IMR-90 (cell line): ENCODE results near the gene POLR3B. TPM values are rescaled to one million over a fixed set of nuclear protein-coding genes. Genes with fewer than 3 reads are reported as not detected.

Source experiments
- ATAC-seq: fragments of 200-7000 bp; cut with Tn5 transposase; 2 replicates; pipeline ENCODE4 v1.9.1; 2020; ENCODE audit warnings: low read depth, mild to moderate bottlenecking, moderate library complexity
- BruUV-seq: library from RNA; stranded (reverse); fragments of 400-500 nt; replicated peaks from 2 replicates; lab custom pipeline; 2021; lab: Mats Ljungman, UMichigan
- CTCF ChIA-PET: fragments of 300-600 bp; formaldehyde crosslinking; extraction: SDS; loops from one replicate; lab custom pipeline; 2021; ENCODE audit warnings: antibody characterized with exemption; lab: Yijun Ruan, JAX
- POLR2A ChIA-PET: fragments of 300-600 bp; sonication (Branson Sonifier 250); formaldehyde crosslinking; loops from one replicate; lab custom pipeline; 2022; ENCODE audit warnings: antibody characterized with exemption; ENCODE audit not compliant: unreplicated experiment; lab: Charles Lee
- DNase-seq: peaks from one replicate; pipeline ENCODE4 v3.0.0; 2013
- H2AFZ ChIP-seq: replicated peaks from 2 replicates; pipeline ENCODE3; 2013; ENCODE audit warnings: low read length, mild to moderate bottlenecking; ENCODE audit not compliant: poor library complexity
- H2AK5ac ChIP-seq: 2 replicates; pipeline ENCODE4 v1.6.1; 2013; ENCODE audit warnings: low read depth, low read length, inconsistent platforms
- H2AK9ac ChIP-seq: replicated peaks from 2 replicates; pipeline ENCODE3; 2013; ENCODE audit warnings: mild to moderate bottlenecking, low read depth, low read length, moderate library complexity; ENCODE audit not compliant: poor library complexity
- H2BK120ac ChIP-seq: 2 replicates; pipeline ENCODE4 v1.6.1; 2013; ENCODE audit warnings: low read depth, low read length, inconsistent platforms
- H2BK15ac ChIP-seq: 3 replicates; pipeline ENCODE4 v1.6.1; 2013; ENCODE audit warnings: low read depth, low read length, inconsistent platforms
- H2BK20ac ChIP-seq: 2 replicates; pipeline ENCODE4 v1.6.1; 2013; ENCODE audit warnings: low read depth, mild to moderate bottlenecking, inconsistent platforms, low read length, moderate library complexity
- H2BK5ac ChIP-seq: 2 replicates; pipeline ENCODE4 v1.6.1; 2013; ENCODE audit warnings: mild to moderate bottlenecking, low read depth, low read length, inconsistent platforms; ENCODE audit not compliant: poor library complexity, severe bottlenecking
- H3K14ac ChIP-seq: replicated peaks from 2 replicates; pipeline ENCODE4 v1.6.1; 2013; ENCODE audit warnings: low read depth, low read length, inconsistent platforms
- H3K18ac ChIP-seq: 2 replicates; pipeline ENCODE4 v1.6.1; 2013; ENCODE audit warnings: low read depth, low read length, control low read depth
- H3K23ac ChIP-seq: 2 replicates; pipeline ENCODE4 v1.6.1; 2013; ENCODE audit warnings: low read depth, low read length, inconsistent platforms
- H3K27ac ChIP-seq: 2 replicates; pipeline ENCODE4 v1.5.1; 2013; ENCODE audit warnings: mild to moderate bottlenecking, control low read depth, low read length; ENCODE audit not compliant: insufficient read depth
- H3K27me3 ChIP-seq: 2 replicates; pipeline ENCODE4 v1.6.1; 2013; ENCODE audit warnings: low read length; ENCODE audit not compliant: control insufficient read depth, insufficient read depth
- H3K36me3 ChIP-seq: 2 replicates; pipeline ENCODE4 v1.6.1; 2013; ENCODE audit warnings: low read length, mixed read lengths; ENCODE audit not compliant: control insufficient read depth, insufficient read depth
- H3K4ac ChIP-seq: 2 replicates; pipeline ENCODE4 v1.6.1; 2013; ENCODE audit warnings: low read depth, low read length, inconsistent platforms
- H3K4me1 ChIP-seq: 2 replicates; pipeline ENCODE4 v1.6.1; 2013; ENCODE audit warnings: low read length, mixed read lengths; ENCODE audit not compliant: control insufficient read depth, insufficient read depth
- H3K4me2 ChIP-seq: 2 replicates; pipeline ENCODE4 v1.6.1; 2013; ENCODE audit warnings: low read depth, mild to moderate bottlenecking, control low read depth, low read length, moderate library complexity
- H3K4me3 ChIP-seq: 2 replicates; pipeline ENCODE4 v1.5.1; 2013; ENCODE audit warnings: low read depth, mild to moderate bottlenecking, control low read depth, low read length, moderate library complexity; ENCODE audit not compliant: insufficient read depth
- H3K56ac ChIP-seq: 2 replicates; pipeline ENCODE4 v1.6.1; 2013; ENCODE audit warnings: low read length, inconsistent platforms; ENCODE audit not compliant: insufficient read depth; ENCODE audit errors: extremely low read depth
- H3K79me1 ChIP-seq, 2 experiments: 2 replicates each; pipeline ENCODE4 v1.6.1; 2013; ENCODE audit warnings: low read length in 2 of 2, inconsistent platforms in 1 of 2, low read depth in 1 of 2
- H3K9ac ChIP-seq: 2 replicates; pipeline ENCODE4 v1.6.1; 2013; ENCODE audit warnings: low read depth, low read length, control low read depth
- H3K9me1 ChIP-seq: 2 replicates; pipeline ENCODE4 v1.6.1; 2013; ENCODE audit warnings: low read length, inconsistent platforms; ENCODE audit not compliant: insufficient read depth
- H3K9me3 ChIP-seq: 2 replicates; pipeline ENCODE4 v1.6.1; 2013; ENCODE audit warnings: low read length; ENCODE audit not compliant: control insufficient read depth, insufficient read depth
- H4K20me1 ChIP-seq: 2 replicates; pipeline ENCODE4 v1.6.1; 2013; ENCODE audit warnings: low read length, inconsistent platforms; ENCODE audit not compliant: insufficient read depth
- H4K5ac ChIP-seq: 2 replicates; pipeline ENCODE4 v1.6.1; 2013; ENCODE audit warnings: mild to moderate bottlenecking, low read depth, low read length, control low read depth
- H4K8ac ChIP-seq, 2 experiments: 2 replicates each; pipeline ENCODE4 v1.6.1; 2013; ENCODE audit warnings: low read depth in 2 of 2, low read length in 2 of 2, control low read depth in 1 of 2, inconsistent platforms in 1 of 2
- H4K91ac ChIP-seq: 2 replicates; pipeline ENCODE4 v1.6.1; 2013; ENCODE audit warnings: low read depth, low read length, inconsistent platforms; ENCODE audit not compliant: insufficient read depth
- BHLHE40 ChIP-seq: fragments of 150-350 bp; IDR thresholded peaks from 2 replicates; pipeline ENCODE4 v1.6.1; 2016; ENCODE audit warnings: mild to moderate bottlenecking, low read depth, low read length
- CHD1 ChIP-seq: IDR thresholded peaks from 2 replicates; pipeline ENCODE4 v1.6.1; 2012; ENCODE audit warnings: low read depth, low read length, improper control_type of control experiment
- MAFK ChIP-seq: IDR thresholded peaks from 2 replicates; pipeline ENCODE4 v1.6.1; 2012; ENCODE audit warnings: low read depth, low read length, improper control_type of control experiment
- POLR2A ChIP-seq: IDR thresholded peaks from 2 replicates; pipeline ENCODE4 v1.6.1; 2012; ENCODE audit warnings: mild to moderate bottlenecking, low read depth, low read length
- RAD21 ChIP-seq: IDR thresholded peaks from 2 replicates; pipeline ENCODE4 v1.6.1; 2012; ENCODE audit warnings: low read length, improper control_type of control experiment
- RCOR1 ChIP-seq: IDR thresholded peaks from 2 replicates; pipeline ENCODE4 v1.6.1; 2012; ENCODE audit warnings: mild to moderate bottlenecking, low read length, improper control_type of control experiment; ENCODE audit not compliant: insufficient replicate concordance
- RFX5 ChIP-seq: IDR thresholded peaks from 2 replicates; pipeline ENCODE4 v1.8.0; 2012; ENCODE audit warnings: low read depth, mild to moderate bottlenecking, low read length, moderate library complexity
- USF2 ChIP-seq: fragments of 150-350 bp; IDR thresholded peaks from 2 replicates; pipeline ENCODE4 v1.6.1; 2017; ENCODE audit warnings: mild to moderate bottlenecking, antibody characterized with exemption, low read length, low read depth
- WGBS, 2 experiments: methylation state at CpG; one replicate each; pipeline versions ENCODE4 v1.1.5 to v1.1.7; 2013; ENCODE audit warnings: missing lambda C conversion rate in 2 of 2; ENCODE audit not compliant: insufficient read length in 1 of 2; ENCODE audit errors: extremely low coverage in 2 of 2; 5-methylcytosine and 5-hydroxymethylcytosine counted together
- dilution Hi-C: fragments of 300-500 bp; cut with HindIII; formaldehyde crosslinking; loops from one replicate; pipeline ENCODE4 v1.14.3; 2018; ENCODE audit warnings: low sequenced_read_pairs; ENCODE audit not compliant: unreplicated experiment
- in situ Hi-C: fragments of 300-500 bp; cut with MboI; formaldehyde crosslinking; loops from 3 replicates; pipeline ENCODE4 v1.14.3; 2019; ENCODE audit warnings: low sequenced_read_pairs, inconsistent platforms, mixed read lengths
- intact Hi-C: fragments of 100-400 bp; cut with micrococcal nuclease; formaldehyde crosslinking; loops from 2 replicates; pipeline ENCODE4 v1.10.0; 2022
- polyA plus RNA-seq, 3 experiments: library from polyadenylated mRNA; depleted of rRNA; stranded (reverse); fragments of >200 nt; gene quantifications; 2 replicates each; pipeline ENCODE4 v1.2.3, GENCODE V29; 2012; ENCODE audit warnings: low replicate concordance in 1 of 3
- total RNA-seq: library from RNA; depleted of rRNA; stranded (reverse); fragments of >200 nt; gene quantifications from 2 replicates; pipeline ENCODE4 v1.2.3, GENCODE V29; 2012
- TF ChIP-seq, protein P1 (sequence below): conservative IDR thresholded peaks from 2 replicates; pipeline ENCODE4 v1.5.1; 2012; ENCODE audit warnings: mild to moderate bottlenecking, low read depth, low read length, improper control_type of control experiment
- TF ChIP-seq, protein P2 (sequence below): fragments of 150-350 bp; IDR thresholded peaks from 2 replicates; pipeline ENCODE4 v1.6.1; 2016; ENCODE audit warnings: low read depth, mild to moderate bottlenecking, low read length, moderate library complexity, borderline replicate concordance

POLR3B gene
- total and polyA plus RNA-seq, 2 of the 4 experiments (the other 2 are of a cell fraction), result 6.9 to 15.4 TPM

DNA sequence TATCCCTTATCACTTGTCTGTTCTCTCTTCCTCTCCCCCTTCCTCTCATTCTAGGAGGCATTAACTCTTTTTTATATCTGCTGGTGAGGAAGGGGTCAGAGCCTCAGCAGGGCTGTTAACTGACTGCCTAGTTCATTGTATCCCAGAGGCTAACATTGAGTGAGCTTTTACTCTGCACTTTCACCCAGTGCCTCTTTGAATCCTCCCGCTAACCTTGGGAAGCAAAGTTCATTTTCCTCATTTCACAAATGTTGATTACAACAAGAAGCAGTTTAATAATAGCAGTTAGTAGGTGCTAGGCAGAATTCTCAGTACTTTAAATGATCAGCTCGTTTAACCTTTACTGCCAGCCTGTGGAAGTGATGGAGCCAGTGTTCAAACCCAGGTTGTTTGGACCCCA lies 75.5 kb downstream of the POLR3B start:
- BruUV-seq, result no TSS peak
- DNase-seq, result no peak
- no peak overlapping the region for H3K18ac ChIP-seq
- no peaks in the 10 kb centered on the region for H3K27me3 ChIP-seq
- H3K9me1 ChIP-seq, result no peaks in the 10 kb centered on the region
- H3K79me1 ChIP-seq, result no peaks in the 10 kb centered on the region; a peak in 1 of 4 replicates
- in situ Hi-C loops (no loop called here), dilution Hi-C loops (no loop called here), intact Hi-C loops (no loop called here)
- H3K4me3 ChIP-seq, result no peak overlapping the region
- H2AK5ac ChIP-seq, result no peak overlapping the region
- no peak overlapping the region for H4K91ac ChIP-seq
- H3K23ac ChIP-seq, result no peak overlapping the region
- no peaks in the 10 kb centered on the region for H3K4me1 ChIP-seq
- H2BK5ac ChIP-seq, result no peak overlapping the region
- H3K27ac ChIP-seq, result no peak overlapping the region
- no peak overlapping the region for H2BK120ac ChIP-seq
- no peak overlapping the region for H2AFZ ChIP-seq
- H3K9ac ChIP-seq, result no peak overlapping the region
- ATAC-seq, result no peak
- H3K4me2 ChIP-seq, result no peak overlapping the region
- POLR2A ChIA-PET, result no interaction called here
- H2BK15ac ChIP-seq, result no peak overlapping the region
- H4K20me1 ChIP-seq, result no peaks in the 10 kb centered on the region
- H4K8ac ChIP-seq, result no peak overlapping the region
- TF ChIP-seq RFX5 (no peak), CHD1 (no peak), MAFK (no peak), USF2 (no peak), POLR2A (no peak), BHLHE40 (no peak), RCOR1 (no peak), RAD21 (no peak)
- TF ChIP-seq, protein P1, sequence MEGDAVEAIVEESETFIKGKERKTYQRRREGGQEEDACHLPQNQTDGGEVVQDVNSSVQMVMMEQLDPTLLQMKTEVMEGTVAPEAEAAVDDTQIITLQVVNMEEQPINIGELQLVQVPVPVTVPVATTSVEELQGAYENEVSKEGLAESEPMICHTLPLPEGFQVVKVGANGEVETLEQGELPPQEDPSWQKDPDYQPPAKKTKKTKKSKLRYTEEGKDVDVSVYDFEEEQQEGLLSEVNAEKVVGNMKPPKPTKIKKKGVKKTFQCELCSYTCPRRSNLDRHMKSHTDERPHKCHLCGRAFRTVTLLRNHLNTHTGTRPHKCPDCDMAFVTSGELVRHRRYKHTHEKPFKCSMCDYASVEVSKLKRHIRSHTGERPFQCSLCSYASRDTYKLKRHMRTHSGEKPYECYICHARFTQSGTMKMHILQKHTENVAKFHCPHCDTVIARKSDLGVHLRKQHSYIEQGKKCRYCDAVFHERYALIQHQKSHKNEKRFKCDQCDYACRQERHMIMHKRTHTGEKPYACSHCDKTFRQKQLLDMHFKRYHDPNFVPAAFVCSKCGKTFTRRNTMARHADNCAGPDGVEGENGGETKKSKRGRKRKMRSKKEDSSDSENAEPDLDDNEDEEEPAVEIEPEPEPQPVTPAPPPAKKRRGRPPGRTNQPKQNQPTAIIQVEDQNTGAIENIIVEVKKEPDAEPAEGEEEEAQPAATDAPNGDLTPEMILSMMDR, result no peak
- TF ChIP-seq, protein P2, sequence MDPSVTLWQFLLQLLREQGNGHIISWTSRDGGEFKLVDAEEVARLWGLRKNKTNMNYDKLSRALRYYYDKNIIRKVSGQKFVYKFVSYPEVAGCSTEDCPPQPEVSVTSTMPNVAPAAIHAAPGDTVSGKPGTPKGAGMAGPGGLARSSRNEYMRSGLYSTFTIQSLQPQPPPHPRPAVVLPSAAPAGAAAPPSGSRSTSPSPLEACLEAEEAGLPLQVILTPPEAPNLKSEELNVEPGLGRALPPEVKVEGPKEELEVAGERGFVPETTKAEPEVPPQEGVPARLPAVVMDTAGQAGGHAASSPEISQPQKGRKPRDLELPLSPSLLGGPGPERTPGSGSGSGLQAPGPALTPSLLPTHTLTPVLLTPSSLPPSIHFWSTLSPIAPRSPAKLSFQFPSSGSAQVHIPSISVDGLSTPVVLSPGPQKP, result no peak
- WGBS, 2 experiments, result no CpG with 5 or more reads among the region's 2 CpGs
- CTCF ChIA-PET, result no interaction called here
- H3K9me3 ChIP-seq, result no peaks in the 10 kb centered on the region
- H2AK9ac ChIP-seq, result no peak overlapping the region
- H2BK20ac ChIP-seq, result no peak overlapping the region
- H4K5ac ChIP-seq, result no peak overlapping the region
- H3K14ac ChIP-seq, result no peak overlapping the region
- no peak overlapping the region for H3K4ac ChIP-seq
- H3K56ac ChIP-seq, result no peak overlapping the region
- H3K36me3 ChIP-seq, result peaks cover 11% of the 10 kb centered on the region
